Measurements from ENCODE around the gene TUBGCP6. TPM values are rescaled to one million over a fixed set of nuclear protein-coding genes. Genes with fewer than 3 reads are reported as not detected.

Gene TUBGCP6
- total RNA-seq, 1 donor from 2014 or later: 51.7 TPM

DNA sequence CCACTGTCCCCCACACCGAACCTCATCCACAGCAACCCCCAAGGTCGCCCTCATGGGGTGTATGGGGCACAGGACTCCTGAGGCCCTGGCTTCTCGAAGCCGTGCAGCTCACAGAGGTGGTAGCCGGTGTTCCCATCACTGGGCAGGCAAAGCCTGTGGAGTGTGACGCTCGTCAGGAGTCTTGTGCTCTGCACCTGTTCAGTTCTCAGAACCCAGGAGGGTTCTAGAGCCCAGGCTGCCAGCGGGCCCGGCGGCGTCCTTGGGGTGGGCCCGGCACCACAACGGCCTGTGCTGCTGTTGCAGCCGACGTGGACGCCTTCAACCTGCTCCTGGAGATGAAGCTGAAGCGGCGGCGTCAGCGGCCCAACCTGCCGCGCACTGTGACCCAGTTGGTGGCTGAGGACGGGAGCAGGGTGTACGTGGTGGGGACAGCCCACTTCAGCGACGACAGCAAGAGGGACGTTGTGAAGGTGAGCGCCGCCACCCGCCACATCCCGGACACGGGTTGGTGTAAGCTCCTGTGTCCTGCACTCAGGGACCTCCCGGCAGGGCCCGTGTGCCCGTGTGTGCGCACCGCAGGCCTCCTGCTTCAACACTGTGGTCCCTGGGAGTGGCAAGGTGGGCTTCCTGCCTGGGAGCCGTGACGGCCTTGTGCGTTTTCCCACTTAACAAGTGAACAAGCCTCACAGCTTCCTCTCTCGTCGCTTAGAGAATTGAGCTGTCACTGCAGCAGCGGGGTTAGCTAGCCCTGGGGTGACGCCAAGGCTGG is 50.6 kb downstream of the TUBGCP6 start:
- H3K27ac Mint-ChIP-seq: no peak overlapping the region
- intact Hi-C loops (cut with micrococcal nuclease): loop anchor here (5.0 kb wide), 1 partner anchor 267 kb away; no protein-coding TSS in a partner anchor
- H3K36me3 Mint-ChIP-seq (ENCODE audit: low read depth): peaks cover 28% of the 10 kb centered on the region
- no peak overlapping the region for H3K4me3 Mint-ChIP-seq
- no peaks in the 10 kb centered on the region for H3K9me3 Mint-ChIP-seq
- DNase-seq: no peak
- no peaks in the 10 kb centered on the region for H3K27me3 Mint-ChIP-seq
- H3K4me1 Mint-ChIP-seq: peaks cover 23% of the 10 kb centered on the region

DNA sequence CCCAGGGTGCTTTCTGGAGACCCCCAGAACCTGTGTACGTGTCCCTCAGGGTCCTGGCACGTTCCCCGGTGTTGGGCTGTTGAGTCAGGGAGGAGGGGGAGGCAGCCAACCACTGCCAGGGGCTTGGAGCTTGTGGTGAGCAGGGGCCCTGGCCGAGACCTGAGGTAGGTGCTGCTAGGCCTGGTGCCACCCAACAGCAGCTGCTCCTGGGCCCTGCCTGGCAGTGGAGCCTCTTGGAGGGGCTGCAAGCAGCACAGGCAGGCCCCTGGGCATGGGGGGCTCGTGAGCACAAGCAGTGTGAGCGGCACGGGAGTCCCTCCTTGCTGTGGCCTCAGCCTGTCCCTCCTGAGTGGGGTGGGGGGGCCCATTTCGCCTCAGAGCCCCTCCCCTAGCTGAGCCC is 51.2 kb downstream of the TUBGCP6 start:
- peaks cover 26% of the 10 kb centered on the region for H3K36me3 Mint-ChIP-seq (ENCODE audit: low read depth)

GRCh38 chr22:50192436-50193204 is 52.2 kb downstream of the TUBGCP6 start:
- Mint-ChIP-seq H3K4me3 (peak overlapping the region; percentile 93), H3K9me3 (no peaks in the 10 kb centered on the region), H3K36me3 (ENCODE audit: low read depth) (peaks cover 22% of the 10 kb centered on the region), H3K4me1 (peaks cover 28% of the 10 kb centered on the region), H3K27ac (peak overlapping the region; percentile 98), H3K27me3 (no peaks in the 10 kb centered on the region)
- intact Hi-C loops (cut with micrococcal nuclease): loop anchor here (5.0 kb wide), 1 partner anchor 265 kb away; no protein-coding TSS in a partner anchor
- DNase-seq: peak; percentile 76

More for the DNA sequence above, 51.2 kb downstream of the TUBGCP6 start:
- Mint-ChIP-seq H3K27ac (no peak overlapping the region), H3K9me3 (no peaks in the 10 kb centered on the region), H3K4me1 (peaks cover 25% of the 10 kb centered on the region), H3K4me3 (no peak overlapping the region), H3K27me3 (no peaks in the 10 kb centered on the region)
- intact Hi-C loops (cut with micrococcal nuclease): loop anchor here (5.0 kb wide), 1 partner anchor 266 kb away; no protein-coding TSS in a partner anchor
- no peak for DNase-seq

DNA sequence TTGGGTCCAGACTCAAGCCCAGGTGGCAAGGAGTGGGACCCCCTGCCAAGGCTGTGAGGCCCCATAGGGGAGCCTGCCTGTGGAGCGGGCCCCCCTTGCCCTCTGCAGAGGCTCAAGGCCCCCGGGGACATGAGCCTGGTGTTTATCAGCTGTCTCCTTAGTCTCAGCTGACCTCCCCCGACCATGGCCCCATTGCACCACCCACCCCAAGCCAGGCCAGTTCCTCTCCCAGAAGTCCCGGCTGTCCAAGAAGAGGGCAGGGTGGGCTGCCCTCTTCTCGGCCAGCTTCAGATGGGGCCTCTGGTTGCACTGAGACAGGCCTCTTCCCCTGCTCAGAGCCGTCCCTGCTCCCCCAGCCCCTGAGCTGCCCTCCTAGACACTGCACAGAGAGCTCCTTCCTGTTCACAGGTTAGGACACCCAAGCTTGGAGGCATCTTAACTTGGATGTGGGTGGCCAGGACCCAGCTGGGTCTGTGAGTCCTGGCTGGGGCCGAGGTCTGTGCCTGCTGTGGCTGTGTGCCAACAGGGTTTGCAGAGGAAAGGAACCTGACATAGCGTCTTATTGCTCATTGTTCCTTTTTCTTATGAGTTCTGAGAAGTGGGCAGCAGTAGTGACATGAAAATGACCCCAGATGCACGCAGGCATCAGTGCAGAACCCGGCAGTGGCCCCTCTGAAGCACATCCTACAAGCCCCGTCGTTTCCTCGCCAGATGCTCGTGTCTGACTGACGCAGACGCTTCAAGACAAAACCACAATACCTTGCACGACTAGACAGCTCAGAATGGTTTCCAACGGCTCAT is 53.7 kb downstream of the TUBGCP6 start:
- peaks cover 34% of the 10 kb centered on the region for H3K4me1 Mint-ChIP-seq
- DNase-seq: peak; percentile 91
- H3K27ac Mint-ChIP-seq: peak overlapping the region; percentile 98
- peak overlapping the region; percentile 93 for H3K4me3 Mint-ChIP-seq
- H3K27me3 Mint-ChIP-seq: no peaks in the 10 kb centered on the region
- intact Hi-C loops (cut with micrococcal nuclease): loop anchor here (1.0 to 5.0 kb wide), 2 partner anchors 9 to 264 kb away; no protein-coding TSS in a partner anchor
- H3K9me3 Mint-ChIP-seq: no peaks in the 10 kb centered on the region
- peaks cover 22% of the 10 kb centered on the region for H3K36me3 Mint-ChIP-seq (ENCODE audit: low read depth)

DNA sequence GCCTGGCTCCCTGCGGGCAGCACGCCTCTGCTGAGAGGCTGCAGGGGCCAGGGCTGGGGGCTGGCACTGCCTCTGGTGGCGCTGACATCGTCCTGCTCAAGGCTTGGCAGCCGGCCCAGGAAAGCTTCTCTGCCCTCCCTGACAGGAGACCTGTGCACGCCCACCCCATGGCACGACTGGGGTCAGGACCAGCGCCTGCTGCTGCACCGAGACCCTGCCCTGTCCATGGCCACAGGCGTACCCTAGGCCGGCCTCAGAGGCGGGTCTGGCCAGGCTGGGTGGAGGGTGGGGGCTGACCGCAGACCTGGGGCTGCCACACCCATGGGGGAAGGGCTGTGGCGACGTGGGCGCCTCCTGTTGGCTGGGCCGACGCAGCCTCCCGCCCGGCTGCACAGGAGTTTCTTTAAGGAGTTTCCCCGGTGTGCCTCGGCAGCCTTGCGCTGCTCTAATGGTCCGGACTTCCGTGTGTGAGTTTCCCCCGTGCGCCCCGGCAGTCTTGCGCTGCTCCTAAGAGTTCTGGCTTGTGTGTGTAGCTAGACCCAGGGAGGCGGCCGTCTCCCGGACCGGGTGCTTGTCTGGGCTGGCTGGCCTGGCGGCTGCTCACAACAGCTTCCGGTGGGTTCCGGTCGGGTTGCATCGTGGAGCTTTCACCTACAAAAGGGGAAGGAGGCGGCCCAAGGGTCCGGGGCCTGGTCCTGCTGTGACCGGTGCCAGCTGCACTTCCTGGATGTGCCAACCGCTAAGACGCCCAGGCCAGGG is 54.5 kb downstream of the TUBGCP6 start:
- Mint-ChIP-seq H3K4me3 (peak overlapping the region; percentile 93), H3K27ac (peak overlapping the region; percentile 98), H3K27me3 (no peaks in the 10 kb centered on the region), H3K4me1 (peaks cover 34% of the 10 kb centered on the region), H3K36me3 (ENCODE audit: low read depth) (peaks cover 20% of the 10 kb centered on the region), H3K9me3 (no peaks in the 10 kb centered on the region)
- intact Hi-C loops (cut with micrococcal nuclease): loop anchor here (1.0 to 5.0 kb wide), 2 partner anchors 10 to 263 kb away; no protein-coding TSS in a partner anchor
- peak; percentile 95 for DNase-seq

DNA sequence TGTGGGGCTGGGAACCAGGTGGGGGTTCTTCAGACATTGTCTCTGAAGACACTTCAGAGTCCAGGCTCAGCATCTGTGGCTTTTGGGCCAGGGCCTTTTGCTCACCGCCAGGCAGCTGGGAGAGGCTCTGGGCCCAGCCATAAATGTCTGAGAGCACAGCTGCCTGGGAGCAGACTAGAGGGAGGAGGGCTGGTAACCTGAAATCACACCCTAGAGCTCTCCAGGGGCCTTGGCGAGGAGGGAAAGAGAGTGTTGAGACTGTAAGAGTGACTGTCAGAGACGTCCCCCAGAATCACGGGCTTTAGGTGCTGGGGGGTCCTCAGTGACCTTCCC is 55.0 kb downstream of the TUBGCP6 start:
- H3K9me3 Mint-ChIP-seq: no peaks in the 10 kb centered on the region
- peak overlapping the region; percentile 93 for H3K4me3 Mint-ChIP-seq
- peaks cover 17% of the 10 kb centered on the region for H3K36me3 Mint-ChIP-seq (ENCODE audit: low read depth)
- peaks cover 34% of the 10 kb centered on the region for H3K4me1 Mint-ChIP-seq
- H3K27ac Mint-ChIP-seq: peak overlapping the region; percentile 98
- intact Hi-C loops (cut with micrococcal nuclease): loop anchor here (1.0 to 5.0 kb wide), 3 partner anchors 10 to 263 kb away; no protein-coding TSS in a partner anchor
- no peak for DNase-seq
- H3K27me3 Mint-ChIP-seq: no peaks in the 10 kb centered on the region

- Mint-ChIP-seq H3K27ac (peak overlapping the region; percentile 98), H3K27me3 (peaks cover 2% of the 10 kb centered on the region), H3K4me3 (peak overlapping the region; percentile 93), H3K36me3 (ENCODE audit: low read depth) (peaks cover 17% of the 10 kb centered on the region), H3K9me3 (no peaks in the 10 kb centered on the region), H3K4me1 (peaks cover 36% of the 10 kb centered on the region)
- intact Hi-C loops (cut with micrococcal nuclease): loop anchor here (5.0 kb wide), 1 partner anchor 252 kb away; no protein-coding TSS in a partner anchor
- DNase-seq: peak; percentile 67
Measured at GRCh38 chr22:50189184-50189848, 55.5 kb downstream of the TUBGCP6 start.

DNA sequence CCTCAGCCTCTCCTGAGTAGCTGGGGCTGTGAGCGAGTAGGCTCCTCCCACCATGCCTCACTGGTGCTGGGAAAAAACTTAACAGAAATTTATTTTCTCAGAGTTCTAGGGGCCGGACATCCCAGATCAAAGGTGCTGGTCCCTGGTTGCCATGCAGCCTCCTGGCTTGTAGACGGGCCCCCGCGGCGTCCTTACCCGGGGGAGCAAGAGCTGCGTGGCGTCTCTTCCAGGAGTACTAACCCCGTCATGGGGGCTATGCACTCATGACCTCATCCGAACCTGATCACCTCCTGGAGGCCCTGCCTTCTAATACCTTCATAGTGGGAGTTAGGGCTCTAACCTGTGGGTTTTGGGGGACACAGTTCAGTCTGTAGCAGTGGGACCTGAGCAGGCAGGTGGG is 56.5 kb downstream of the TUBGCP6 start:
- no peaks in the 10 kb centered on the region for H3K9me3 Mint-ChIP-seq
- peaks cover 17% of the 10 kb centered on the region for H3K36me3 Mint-ChIP-seq (ENCODE audit: low read depth)
- intact Hi-C loops (cut with micrococcal nuclease): loop anchor here (5.0 kb wide), 1 partner anchor 251 kb away; no protein-coding TSS in a partner anchor
- peak overlapping the region; percentile 26 for H3K4me3 Mint-ChIP-seq
- peak overlapping the region; percentile 29 for H3K27ac Mint-ChIP-seq
- H3K4me1 Mint-ChIP-seq: peaks cover 36% of the 10 kb centered on the region
- DNase-seq: no peak
- H3K27me3 Mint-ChIP-seq: peaks cover 2% of the 10 kb centered on the region

DNA sequence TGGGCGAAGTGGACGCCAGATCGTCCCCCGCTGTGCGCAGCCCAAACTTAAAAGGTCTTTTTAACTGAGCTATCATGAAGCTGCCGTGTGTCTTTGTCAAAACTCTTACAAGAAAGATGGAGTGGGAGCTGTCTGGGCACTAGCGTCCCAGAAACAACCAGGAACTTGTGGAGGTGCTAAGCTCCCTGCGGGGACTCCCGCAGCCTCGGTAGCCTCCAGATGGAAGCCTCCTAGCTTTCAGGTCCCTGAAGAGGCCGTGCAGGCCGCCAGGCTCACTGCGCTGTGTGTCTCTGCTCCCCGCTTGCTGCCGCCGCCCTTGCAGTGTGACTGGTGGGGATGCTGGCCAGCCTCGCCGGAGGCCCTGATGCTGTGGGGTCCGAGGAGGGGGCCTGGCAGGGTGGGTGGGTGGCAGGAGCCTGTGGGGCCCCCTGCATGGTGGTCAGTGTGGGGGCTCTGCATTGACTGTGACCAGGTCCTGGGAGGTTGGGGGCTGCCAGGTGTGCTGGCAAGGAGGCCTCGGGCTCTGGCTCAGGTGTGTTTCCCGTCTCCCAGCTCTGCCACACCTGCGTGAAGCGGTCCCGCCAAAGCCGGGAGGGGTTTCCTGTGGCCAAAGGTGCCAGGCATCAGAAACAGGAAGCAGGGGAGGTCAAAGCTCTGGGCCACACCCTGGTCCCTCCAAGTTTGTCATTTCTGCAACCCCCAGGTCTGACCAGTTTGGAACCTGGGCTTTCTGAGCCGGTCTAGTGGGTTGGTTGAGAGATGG is 57.9 kb downstream of the TUBGCP6 start:
- H3K4me1 Mint-ChIP-seq: peaks cover 27% of the 10 kb centered on the region
- H3K9me3 Mint-ChIP-seq: no peaks in the 10 kb centered on the region
- intact Hi-C loops (cut with micrococcal nuclease): loop anchor here (5.0 kb wide), 1 partner anchor 250 kb away; no protein-coding TSS in a partner anchor
- H3K4me3 Mint-ChIP-seq: peak overlapping the region; percentile 96
- peak overlapping the region; percentile 92 for H3K27ac Mint-ChIP-seq
- DNase-seq: peak; percentile 74
- H3K36me3 Mint-ChIP-seq (ENCODE audit: low read depth): peaks cover 12% of the 10 kb centered on the region
- peaks cover 2% of the 10 kb centered on the region for H3K27me3 Mint-ChIP-seq

GRCh38 chr22:50186181-50186714 is 58.6 kb downstream of the TUBGCP6 start:
- Mint-ChIP-seq H3K4me1 (peaks cover 21% of the 10 kb centered on the region), H3K36me3 (ENCODE audit: low read depth) (peaks cover 7% of the 10 kb centered on the region), H3K27ac (peak overlapping the region; percentile 92), H3K27me3 (peaks cover 2% of the 10 kb centered on the region), H3K9me3 (no peaks in the 10 kb centered on the region), H3K4me3 (peak overlapping the region; percentile 96)
- intact Hi-C loops (cut with micrococcal nuclease): loop anchor here (5.0 kb wide), 1 partner anchor 249 kb away; no protein-coding TSS in a partner anchor
- DNase-seq: peak; percentile 70

- peak within 1 kb of the TSS; percentile 92 for H3K27ac Mint-ChIP-seq
- H3K27me3 Mint-ChIP-seq: peaks cover 2% of the 10 kb centered on the region
- H3K4me1 Mint-ChIP-seq: peaks cover 19% of the 10 kb centered on the region
- peaks cover 5% of the 10 kb centered on the region for H3K36me3 Mint-ChIP-seq (ENCODE audit: low read depth)
- intact Hi-C loops (cut with micrococcal nuclease): loop anchor here (1.0 to 5.0 kb wide), 2 partner anchors 15 to 248 kb away; no protein-coding TSS in a partner anchor
- peak; percentile 96 for DNase-seq
- H3K4me3 Mint-ChIP-seq: peak within 1 kb of the TSS; percentile 96
- no peaks in the 10 kb centered on the region for H3K9me3 Mint-ChIP-seq
Measured at GRCh38 chr22:50185375-50186087, 59.3 kb downstream of the TUBGCP6 start, which contains the start of gene TRABD. TRABD (plus strand) TSS chr22:50185913; CDS start chr22:50193061, 7,148 bp downstream.
